CD8-positive, alpha-beta memory T cell (primary cell): Measurements from ENCODE around the gene EIF3F. TPM values are rescaled to one million over a fixed set of nuclear protein-coding genes. Genes with fewer than 3 reads are reported as not detected.

Experiments used
- CTCF ChIA-PET: fragments of 350-600 bp; sonication (Branson Sonifier 250); formaldehyde crosslinking; loops from one replicate; lab custom pipeline; 2021; ENCODE audit warnings: antibody characterized with exemption; lab: Charles Lee
- POLR2A ChIA-PET: fragments of 350-600 bp; sonication (Branson Sonifier 250); formaldehyde crosslinking; loops from one replicate; lab custom pipeline; 2021; ENCODE audit warnings: antibody characterized with exemption; lab: Charles Lee
- DNase-seq, 5 donors: peaks; one replicate each; pipeline versions ENCODE4 v3.0.0 to v3.0.0-alpha.2; 2020 to 2022; ENCODE audit warnings: mixed read lengths in 1 of 5
- H3K27ac ChIP-seq: one replicate; pipeline ENCODE4 v1.7.0; 2013; ENCODE audit warnings: low read depth, mild to moderate bottlenecking, low read length, moderate library complexity
- H3K27me3 ChIP-seq: 2 replicates; pipeline ENCODE4 v1.7.0; 2013; ENCODE audit warnings: low read length, mild to moderate bottlenecking; ENCODE audit not compliant: insufficient read depth, poor library complexity, severe bottlenecking
- H3K36me3 ChIP-seq: 2 replicates; pipeline ENCODE4 v1.7.0; 2013; ENCODE audit warnings: mild to moderate bottlenecking, low read length, moderate library complexity; ENCODE audit not compliant: insufficient read depth
- H3K4me1 ChIP-seq: 2 replicates; pipeline ENCODE4 v1.7.0; 2013; ENCODE audit warnings: mild to moderate bottlenecking, low read length, moderate library complexity; ENCODE audit not compliant: insufficient read depth
- H3K4me3 ChIP-seq: 2 replicates; pipeline ENCODE4 v1.7.0; 2013; ENCODE audit warnings: mild to moderate bottlenecking, low read length
- H3K9me3 ChIP-seq: 2 replicates; pipeline ENCODE4 v1.7.0; 2013; ENCODE audit warnings: mild to moderate bottlenecking, low read length
- H3K27ac Mint-ChIP-seq, 8 donors: one replicate each; pipeline ENCODE4 v1.8.0; 2020 to 2021; ENCODE audit warnings: mixed read lengths in 8 of 8, mild to moderate bottlenecking in 6 of 8, inconsistent platforms in 3 of 8, moderate library complexity in 3 of 8
- H3K27me3 Mint-ChIP-seq, 2 donors: one replicate each; pipeline ENCODE4 v1.8.0; 2020 to 2021; ENCODE audit warnings: mixed read lengths in 2 of 2, mild to moderate bottlenecking in 1 of 2, moderate library complexity in 1 of 2
- H3K36me3 Mint-ChIP-seq, 3 donors: one replicate each; pipeline ENCODE4 v1.8.0; 2020 to 2021; ENCODE audit warnings: mixed read lengths in 3 of 3, inconsistent platforms in 1 of 3, mild to moderate bottlenecking in 1 of 3
- H3K4me1 Mint-ChIP-seq, 3 donors: one replicate each; pipeline ENCODE4 v1.8.0; 2020 to 2021; ENCODE audit warnings: mixed read lengths in 3 of 3, inconsistent platforms in 1 of 3, mild to moderate bottlenecking in 1 of 3
- H3K4me3 Mint-ChIP-seq, 7 donors: one replicate each; pipeline ENCODE4 v1.8.0; 2020 to 2021; ENCODE audit warnings: mixed read lengths in 7 of 7, mild to moderate bottlenecking in 6 of 7, moderate library complexity in 4 of 7, inconsistent platforms in 2 of 7
- H3K9me3 Mint-ChIP-seq, 5 donors: one replicate each; pipeline ENCODE4 v1.8.0; 2020 to 2022; ENCODE audit warnings: mixed read lengths in 5 of 5, mild to moderate bottlenecking in 3 of 5, moderate library complexity in 2 of 5, inconsistent platforms in 1 of 5
- polyA plus RNA-seq: library from polyadenylated mRNA; unstranded; fragments of 300-500 nt; fragmentation: Illumina TruSeq; gene quantifications from one replicate; pipeline ENCODE4 v1.2.3, GENCODE V29; 2021
- total RNA-seq, 2 experiments: library from RNA; stranded (reverse); gene quantifications; one replicate each; pipeline ENCODE4 v1.2.3, GENCODE V29; 2021

EIF3F gene
- total and polyA plus RNA-seq, 3 experiments from 2014 or later: 294 to 359 (median 306) TPM

DNA sequence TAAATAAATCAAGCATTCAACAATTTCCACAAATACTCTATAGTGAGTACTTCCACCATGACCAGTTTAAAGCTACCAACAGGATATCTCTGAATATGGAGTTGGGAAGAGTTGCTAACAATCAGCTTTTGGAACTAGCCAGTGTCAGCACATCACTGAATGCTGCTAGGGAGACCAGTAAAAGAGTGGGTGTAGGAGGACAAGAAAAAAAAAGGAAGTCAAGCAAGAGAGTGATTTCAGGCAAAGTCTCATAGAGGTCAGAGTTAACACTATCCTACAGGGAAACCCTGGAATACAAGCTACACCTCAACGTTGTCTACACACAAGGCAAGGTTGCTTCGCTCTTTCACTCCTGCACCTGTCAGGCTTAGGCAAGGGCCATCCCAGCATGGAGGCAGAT is 24.2 kb downstream of the EIF3F start:
- Mint-ChIP-seq H3K27ac (no peak overlapping the region), H3K4me1 (no peaks in the 10 kb centered on the region), H3K27me3 (peaks cover 10 to 49% of the 10 kb centered on the region in 2 donors), H3K36me3 (no peaks in the 10 kb centered on the region), H3K9me3 (no peaks in the 10 kb centered on the region), H3K4me3 (no peak overlapping the region)
- Histone ChIP-seq H3K9me3 (no peaks in the 10 kb centered on the region), H3K4me1 (no peaks in the 10 kb centered on the region), H3K4me3 (no peak overlapping the region), H3K27ac (no peak overlapping the region), H3K27me3 (peaks cover 4% of the 10 kb centered on the region), H3K36me3 (no peaks in the 10 kb centered on the region)
- ChIA-PET POLR2A (no interaction called here), CTCF (interaction anchor here (1.6 to 7.0 kb wide), 2 partner anchors 22 to 84 kb away, joined by 6 to 105 read pairs; no protein-coding TSS in a partner anchor)
- DNase-seq: no peak

GRCh38 chr11:8011981-8012444 is 24.9 kb downstream of the EIF3F start:
- Mint-ChIP-seq H3K4me3 (no peak overlapping the region), H3K27ac (no peak overlapping the region), H3K9me3 (no peaks in the 10 kb centered on the region), H3K4me1 (no peaks in the 10 kb centered on the region), H3K36me3 (no peaks in the 10 kb centered on the region), H3K27me3 (peaks cover 12 to 56% of the 10 kb centered on the region in 2 donors)
- POLR2A ChIA-PET: no interaction called here
- no peaks in the 10 kb centered on the region for H3K36me3 ChIP-seq
- CTCF ChIA-PET: interaction anchor here (1.6 kb wide), 1 partner anchor 21 kb away, joined by 6 read pairs; no protein-coding TSS in a partner anchor
- no peak overlapping the region for H3K27ac ChIP-seq
- H3K27me3 ChIP-seq: peaks cover 4% of the 10 kb centered on the region
- no peaks in the 10 kb centered on the region for H3K4me1 ChIP-seq
- no peak for DNase-seq
- H3K4me3 ChIP-seq: no peak overlapping the region
- no peaks in the 10 kb centered on the region for H3K9me3 ChIP-seq

DNA sequence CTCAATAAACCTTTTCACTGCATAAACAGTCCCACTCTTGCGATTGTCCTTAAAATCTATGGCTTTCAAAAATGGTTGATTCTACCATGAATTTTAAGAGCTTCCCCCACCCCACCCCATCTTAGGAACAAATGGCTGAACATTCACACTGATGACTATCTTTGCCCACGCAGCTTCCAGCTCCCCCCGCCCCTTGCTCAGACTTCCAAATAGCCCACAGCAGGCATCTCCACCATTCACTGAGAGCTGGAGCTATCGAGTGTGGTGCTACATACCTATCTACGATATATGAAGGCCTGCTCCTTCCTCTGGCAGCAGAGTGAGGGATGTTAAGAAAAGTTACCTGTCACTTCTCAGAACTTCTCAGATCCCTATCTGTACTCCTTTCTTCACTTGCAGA is 26.7 kb downstream of the EIF3F start:
- Mint-ChIP-seq H3K9me3 (no peaks in the 10 kb centered on the region), H3K36me3 (no peaks in the 10 kb centered on the region), H3K27me3 (peaks cover 22 to 62% of the 10 kb centered on the region in 2 donors), H3K27ac (peak overlapping the region in 1 of 8 donors; percentile 24), H3K4me1 (peaks cover 6 to 7% (median 6%) of the 10 kb centered on the region in 3 donors), H3K4me3 (no peak overlapping the region)
- ChIA-PET CTCF (interaction anchor here (1.4 kb wide), 1 partner anchor 19 kb away, joined by 4 read pairs; no protein-coding TSS in a partner anchor), POLR2A (no interaction called here)
- peaks cover 6% of the 10 kb centered on the region for H3K4me1 ChIP-seq
- peaks cover 9% of the 10 kb centered on the region for H3K27me3 ChIP-seq
- DNase-seq: no peak
- no peaks in the 10 kb centered on the region for H3K9me3 ChIP-seq
- no peaks in the 10 kb centered on the region for H3K36me3 ChIP-seq
- no peak overlapping the region for H3K4me3 ChIP-seq
- no peak overlapping the region for H3K27ac ChIP-seq

GRCh38 chr11:8015753-8016239 is 28.7 kb downstream of the EIF3F start:
- H3K9me3 ChIP-seq: no peaks in the 10 kb centered on the region
- no peaks in the 10 kb centered on the region for H3K9me3 Mint-ChIP-seq
- H3K4me3 Mint-ChIP-seq: no peak overlapping the region
- peaks cover 15% of the 10 kb centered on the region for H3K27me3 ChIP-seq
- H3K36me3 ChIP-seq: no peaks in the 10 kb centered on the region
- CTCF ChIA-PET: interaction anchor here (1.3 to 3.5 kb wide), 4 partner anchors 9 to 29 kb away, joined by 5 to 19 read pairs (median 13); partner anchors contain the start of gene EIF3F
- POLR2A ChIA-PET: interaction anchor here (0.6 kb wide), 1 partner anchor 15 kb away, joined by 3 read pairs; no protein-coding TSS in a partner anchor
- H3K4me3 ChIP-seq: no peak overlapping the region
- H3K27ac ChIP-seq: no peak overlapping the region
- H3K27ac Mint-ChIP-seq: peak overlapping the region in 2 of 8 donors; percentile 2 to 56
- H3K4me1 ChIP-seq: peaks cover 12% of the 10 kb centered on the region
- H3K4me1 Mint-ChIP-seq: peaks cover 14 to 15% (median 15%) of the 10 kb centered on the region in 3 donors
- DNase-seq: no peak
- no peaks in the 10 kb centered on the region for H3K36me3 Mint-ChIP-seq
- H3K27me3 Mint-ChIP-seq: peaks cover 27 to 58% of the 10 kb centered on the region in 2 donors

DNA sequence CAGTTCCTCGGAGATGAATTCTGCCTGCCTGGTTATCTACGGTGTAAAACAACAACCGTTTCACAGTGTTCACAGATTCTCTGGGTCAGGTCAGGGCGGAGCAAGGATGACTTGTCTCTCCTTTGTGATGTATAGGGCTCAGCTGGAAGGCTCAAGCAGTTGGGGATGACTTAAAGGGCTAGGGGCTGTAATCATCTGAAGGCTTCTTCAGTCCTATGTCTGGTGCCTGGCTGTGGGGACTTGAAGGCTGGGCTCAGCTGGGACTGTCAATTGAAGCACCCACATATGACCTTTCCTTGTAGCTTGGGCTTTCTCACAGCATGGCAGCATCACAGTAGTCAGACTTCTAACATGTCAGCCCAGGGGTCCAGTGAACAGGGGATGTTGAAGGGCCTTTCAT is 29.3 kb downstream of the EIF3F start:
- Histone ChIP-seq H3K27me3 (peaks cover 15% of the 10 kb centered on the region), H3K4me1 (peaks cover 12% of the 10 kb centered on the region), H3K36me3 (no peaks in the 10 kb centered on the region), H3K4me3 (no peak overlapping the region), H3K27ac (no peak overlapping the region), H3K9me3 (no peaks in the 10 kb centered on the region)
- CTCF ChIA-PET: interaction anchor here (1.7 to 3.5 kb wide), 3 partner anchors 9 to 30 kb away, joined by 8 to 19 read pairs (median 18); partner anchors contain the start of gene EIF3F
- Mint-ChIP-seq H3K36me3 (no peaks in the 10 kb centered on the region), H3K4me3 (no peak overlapping the region), H3K27ac (peak overlapping the region in 3 of 8 donors; percentile 2 to 84 (median 56)), H3K27me3 (peaks cover 25 to 56% of the 10 kb centered on the region in 2 donors), H3K9me3 (no peaks in the 10 kb centered on the region), H3K4me1 (peaks cover 14 to 15% (median 15%) of the 10 kb centered on the region in 3 donors)
- POLR2A ChIA-PET: no interaction called here
- DNase-seq: no peak

DNA sequence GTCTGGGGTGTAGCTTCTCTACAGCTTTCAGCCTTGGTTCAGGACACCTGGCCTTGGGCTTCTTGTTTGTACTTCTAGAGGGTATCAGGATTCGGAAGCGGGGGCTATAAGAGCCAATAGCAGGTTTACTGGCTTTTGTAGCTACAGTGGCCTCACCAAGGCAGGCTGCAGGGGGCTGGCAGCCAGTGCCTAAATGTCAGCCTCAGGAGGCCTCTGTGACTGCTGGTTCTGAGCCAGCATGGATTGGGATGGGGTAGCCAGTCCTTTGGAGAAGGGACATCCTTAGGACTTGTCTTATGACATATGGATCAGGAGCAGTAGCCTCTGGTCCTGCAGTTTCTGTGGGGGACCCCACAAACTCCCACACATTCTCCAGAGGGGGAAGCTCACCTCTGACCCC is 29.9 kb downstream of the EIF3F start:
- Histone ChIP-seq H3K27me3 (peaks cover 15% of the 10 kb centered on the region), H3K4me3 (no peak overlapping the region), H3K4me1 (peaks cover 12% of the 10 kb centered on the region), H3K27ac (no peak overlapping the region), H3K9me3 (no peaks in the 10 kb centered on the region), H3K36me3 (no peaks in the 10 kb centered on the region)
- Mint-ChIP-seq H3K36me3 (no peaks in the 10 kb centered on the region), H3K27ac (peak overlapping the region in 4 of 8 donors; percentile 2 to 84 (median 34)), H3K4me1 (peaks cover 14 to 15% (median 15%) of the 10 kb centered on the region in 3 donors), H3K9me3 (no peaks in the 10 kb centered on the region), H3K4me3 (no peak overlapping the region), H3K27me3 (peaks cover 21 to 53% of the 10 kb centered on the region in 2 donors)
- DNase-seq: no peak
- POLR2A ChIA-PET: no interaction called here
- CTCF ChIA-PET: interaction anchor here (1.7 to 3.5 kb wide), 3 partner anchors 10 to 30 kb away, joined by 8 to 19 read pairs (median 18); partner anchors contain the start of gene EIF3F

DNA sequence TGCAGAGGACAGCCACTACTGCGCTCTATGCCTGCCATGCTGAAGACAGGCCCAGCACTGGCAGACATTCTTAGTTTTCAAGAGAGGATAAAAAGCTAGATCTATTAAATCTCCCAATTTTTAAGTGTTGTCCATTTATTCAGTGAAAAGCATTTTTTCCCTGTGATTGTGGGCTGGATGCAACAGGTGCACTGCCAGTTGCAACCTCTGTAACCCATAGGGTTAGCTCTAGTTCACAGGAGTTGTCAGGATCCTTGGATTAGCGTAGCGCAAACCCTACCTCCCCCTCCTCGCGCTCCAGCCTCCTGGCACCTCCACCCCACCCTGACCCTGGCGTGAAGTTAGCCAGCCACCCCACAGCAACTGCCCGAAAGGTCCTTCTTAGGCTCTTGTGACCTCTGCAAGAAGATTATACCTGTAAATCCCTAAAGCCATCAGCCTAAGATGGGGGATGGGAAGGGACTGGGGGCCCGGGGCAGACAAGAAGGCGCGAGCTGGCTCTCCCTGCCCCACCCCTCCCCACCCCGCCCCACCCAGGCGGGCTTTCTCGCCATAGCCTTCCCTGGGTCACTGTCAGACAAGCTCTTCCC is 30.9 kb downstream of the EIF3F start:
- DNase-seq: no peak
- Mint-ChIP-seq H3K27me3 (peaks cover 22 to 52% of the 10 kb centered on the region in 2 donors), H3K4me1 (peaks cover 14 to 15% (median 15%) of the 10 kb centered on the region in 3 donors), H3K36me3 (no peaks in the 10 kb centered on the region), H3K9me3 (no peaks in the 10 kb centered on the region), H3K27ac (peak overlapping the region in 7 of 8 donors; percentile 45 to 96 (median 82)), H3K4me3 (peak overlapping the region; percentile 72 to 91 (median 83))
- Histone ChIP-seq H3K4me1 (peaks cover 12% of the 10 kb centered on the region), H3K4me3 (no peak overlapping the region), H3K9me3 (no peaks in the 10 kb centered on the region), H3K36me3 (no peaks in the 10 kb centered on the region), H3K27me3 (peaks cover 15% of the 10 kb centered on the region), H3K27ac (no peak overlapping the region)
- CTCF ChIA-PET: interaction anchor here (1.3 to 3.5 kb wide), 4 partner anchors 10 to 31 kb away, joined by 3 to 19 read pairs (median 10); partner anchors contain the start of gene EIF3F
- POLR2A ChIA-PET: no interaction called here
